Kidney epithelial cell (primary cell): ENCODE results near the gene KLHL14. TPM values are rescaled to one million over a fixed set of nuclear protein-coding genes. Genes with fewer than 3 reads are reported as not detected.

Experiments used
- DNase-seq: peaks from one replicate; pipeline ENCODE4 v3.0.0-alpha.2; 2010; ENCODE audit warnings: low read depth
- H3K27me3 ChIP-seq: 2 replicates; pipeline ENCODE4 v1.6.0; 2011; ENCODE audit warnings: low read length; ENCODE audit not compliant: control insufficient read depth, insufficient read depth
- H3K36me3 ChIP-seq: 2 replicates; pipeline ENCODE4 v1.5.1; 2011; ENCODE audit warnings: low read length; ENCODE audit not compliant: control insufficient read depth, insufficient read depth
- H3K4me3 ChIP-seq: 2 replicates; pipeline ENCODE4 v1.5.1; 2011; ENCODE audit warnings: low read depth, mild to moderate bottlenecking, control low read depth, low read length
- total RNA-seq: library from RNA; depleted of rRNA; stranded (reverse); fragments of >200 nt; gene quantifications from 2 replicates; pipeline ENCODE4 v1.2.3, GENCODE V29; 2015
- TF ChIP-seq, protein P1 (sequence below): IDR thresholded peaks from 2 replicates; pipeline ENCODE4 v1.5.1; 2011; ENCODE audit warnings: mild to moderate bottlenecking, moderate library complexity, low read length, control low read depth, inconsistent platforms; ENCODE audit not compliant: insufficient read depth, poor library complexity, severe bottlenecking

The KLHL14 gene
- total RNA-seq, 1 donor from 2014 or later = 3.6 TPM

DNA sequence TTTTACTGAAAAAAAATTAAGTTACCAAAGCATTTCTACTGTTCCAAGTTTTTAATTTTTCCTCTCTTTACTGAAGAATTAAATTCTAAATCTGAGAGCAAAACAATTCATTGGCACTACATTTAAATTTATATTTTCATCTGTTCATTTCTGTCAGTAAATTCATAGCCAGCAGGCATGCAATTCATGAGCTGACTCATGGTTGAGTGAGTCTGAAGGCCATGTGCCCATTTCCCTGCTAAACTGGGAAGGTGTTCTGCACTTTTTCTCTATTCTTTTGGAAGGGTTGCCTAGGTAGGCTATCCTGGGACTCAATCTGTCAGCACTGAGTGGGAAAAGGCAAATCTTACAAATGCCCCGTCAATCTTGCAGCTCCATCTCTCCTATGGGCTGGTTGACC lies 88.7 kb downstream of the KLHL14 start:
- no peaks in the 10 kb centered on the region for H3K36me3 ChIP-seq
- TF ChIP-seq, protein P1, sequence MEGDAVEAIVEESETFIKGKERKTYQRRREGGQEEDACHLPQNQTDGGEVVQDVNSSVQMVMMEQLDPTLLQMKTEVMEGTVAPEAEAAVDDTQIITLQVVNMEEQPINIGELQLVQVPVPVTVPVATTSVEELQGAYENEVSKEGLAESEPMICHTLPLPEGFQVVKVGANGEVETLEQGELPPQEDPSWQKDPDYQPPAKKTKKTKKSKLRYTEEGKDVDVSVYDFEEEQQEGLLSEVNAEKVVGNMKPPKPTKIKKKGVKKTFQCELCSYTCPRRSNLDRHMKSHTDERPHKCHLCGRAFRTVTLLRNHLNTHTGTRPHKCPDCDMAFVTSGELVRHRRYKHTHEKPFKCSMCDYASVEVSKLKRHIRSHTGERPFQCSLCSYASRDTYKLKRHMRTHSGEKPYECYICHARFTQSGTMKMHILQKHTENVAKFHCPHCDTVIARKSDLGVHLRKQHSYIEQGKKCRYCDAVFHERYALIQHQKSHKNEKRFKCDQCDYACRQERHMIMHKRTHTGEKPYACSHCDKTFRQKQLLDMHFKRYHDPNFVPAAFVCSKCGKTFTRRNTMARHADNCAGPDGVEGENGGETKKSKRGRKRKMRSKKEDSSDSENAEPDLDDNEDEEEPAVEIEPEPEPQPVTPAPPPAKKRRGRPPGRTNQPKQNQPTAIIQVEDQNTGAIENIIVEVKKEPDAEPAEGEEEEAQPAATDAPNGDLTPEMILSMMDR = no peak
- no peak for DNase-seq
- H3K27me3 ChIP-seq = no peaks in the 10 kb centered on the region
- H3K4me3 ChIP-seq = no peak overlapping the region

DNA sequence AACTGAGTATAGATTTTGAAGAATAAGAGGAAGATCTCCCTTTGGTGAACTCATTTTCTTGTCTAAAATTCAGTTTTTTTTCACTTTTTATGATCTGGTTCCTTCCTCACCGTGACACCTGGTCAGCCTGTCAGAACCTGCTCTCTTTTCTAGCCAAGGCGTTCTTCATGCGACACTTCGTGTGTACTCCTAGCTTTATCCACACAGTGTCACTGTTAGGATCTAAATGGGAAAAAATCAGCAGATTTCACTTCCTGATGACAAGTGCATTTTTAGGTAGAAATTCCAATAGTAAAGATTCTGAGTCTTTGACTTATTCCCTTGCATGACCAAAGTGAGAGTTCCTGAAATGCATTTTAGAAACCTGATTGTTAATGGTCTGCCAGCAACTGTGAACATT lies 89.8 kb downstream of the KLHL14 start:
- Histone ChIP-seq H3K4me3 (no peak overlapping the region), H3K36me3 (no peaks in the 10 kb centered on the region), H3K27me3 (no peaks in the 10 kb centered on the region)
- TF ChIP-seq, protein P1 = no peak
- no peak for DNase-seq

DNA sequence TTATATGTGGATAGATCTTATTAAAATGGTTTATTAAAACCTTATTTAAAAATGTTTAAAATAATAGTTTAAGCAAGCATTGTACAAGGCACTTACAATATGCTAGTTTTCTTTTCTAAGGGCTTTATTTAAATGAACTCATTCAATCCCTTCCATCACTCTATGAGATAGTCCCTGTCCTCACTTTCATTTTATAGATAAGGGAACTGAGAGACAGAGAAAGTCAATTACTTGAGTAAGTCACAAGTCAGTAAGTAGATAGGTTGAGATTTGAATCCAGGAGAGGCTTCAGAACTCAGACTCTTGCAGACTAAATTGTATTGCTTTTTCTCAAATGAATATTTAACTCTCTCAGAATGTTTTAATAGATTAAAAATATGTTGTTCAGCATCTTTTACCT lies 95.2 kb downstream of the KLHL14 start:
- no peaks in the 10 kb centered on the region for H3K27me3 ChIP-seq
- no peak for DNase-seq
- TF ChIP-seq, protein P1 = no peak
- no peak overlapping the region for H3K4me3 ChIP-seq
- no peaks in the 10 kb centered on the region for H3K36me3 ChIP-seq

DNA sequence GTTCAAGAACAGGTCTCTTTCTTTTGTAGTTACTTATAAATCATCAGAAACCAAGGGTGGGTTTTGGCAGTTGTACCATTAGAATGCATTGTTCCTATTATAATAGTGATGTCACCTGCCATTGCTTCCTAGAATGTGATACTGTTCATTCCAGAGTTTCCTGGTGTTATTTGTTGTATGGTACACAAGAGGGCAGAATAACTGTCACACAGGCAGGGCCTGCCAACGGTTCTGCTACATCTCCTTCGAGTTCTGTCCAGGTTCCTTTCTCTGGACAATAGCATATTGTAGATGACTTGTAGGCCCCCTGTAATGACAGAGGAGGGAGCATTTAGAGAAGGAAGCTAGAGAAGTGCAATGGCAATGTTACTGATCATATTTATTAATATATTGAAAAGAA lies 98.3 kb downstream of the KLHL14 start:
- TF ChIP-seq, protein P1 = peak; percentile 25
- Histone ChIP-seq H3K27me3 (no peaks in the 10 kb centered on the region), H3K36me3 (peaks cover 1% of the 10 kb centered on the region), H3K4me3 (no peak overlapping the region)
- no peak for DNase-seq

DNA sequence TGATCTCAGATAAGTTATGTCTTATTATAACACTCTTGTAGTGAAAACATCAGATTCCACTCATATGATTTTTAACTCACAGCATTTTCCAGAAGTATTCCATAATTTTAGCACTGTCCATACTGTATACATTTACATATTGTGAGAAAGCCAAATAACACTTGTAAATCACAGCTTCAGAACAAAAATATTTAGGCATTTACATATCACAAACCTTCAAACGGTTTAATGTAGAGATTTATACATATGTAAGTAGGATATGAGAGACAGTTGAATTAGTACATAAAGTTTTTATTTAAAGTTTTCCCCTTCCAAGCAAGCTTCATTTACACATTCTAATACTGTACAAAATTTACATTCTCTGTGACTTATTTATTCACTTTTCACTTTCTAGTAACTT lies 100.4 kb downstream of the KLHL14 start:
- no peak for DNase-seq
- Histone ChIP-seq H3K4me3 (no peak overlapping the region), H3K27me3 (no peaks in the 10 kb centered on the region), H3K36me3 (peaks cover 1% of the 10 kb centered on the region)
- TF ChIP-seq, protein P1 = no peak

DNA sequence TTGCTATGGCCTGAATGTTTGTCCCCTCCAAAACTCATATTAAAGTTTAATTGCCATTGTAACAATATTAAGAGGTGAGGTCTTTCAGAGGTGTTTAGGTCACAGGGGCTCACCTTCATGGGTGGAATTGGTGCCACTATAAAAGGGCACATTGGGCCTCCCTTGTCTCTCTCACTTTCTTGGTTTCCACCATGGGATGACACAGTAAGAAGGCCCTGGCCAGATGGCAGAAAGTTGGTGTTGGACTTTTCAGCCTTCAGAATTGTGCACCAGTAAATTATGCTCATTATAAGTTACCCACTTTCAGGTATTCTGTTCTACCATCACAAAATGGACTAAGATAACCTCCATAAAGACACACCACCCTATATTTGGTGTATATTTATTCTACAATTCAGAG lies 102.1 kb downstream of the KLHL14 start:
- TF ChIP-seq, protein P1 = no peak
- Histone ChIP-seq H3K4me3 (no peak overlapping the region), H3K27me3 (no peaks in the 10 kb centered on the region), H3K36me3 (peaks cover 1% of the 10 kb centered on the region)
- no peak for DNase-seq
